GM13977 (cell line): ENCODE measurements around the gene LRRC25.

Experiments
- DNase-seq: peaks from one replicate; pipeline ENCODE4 v3.0.0; 2012; ENCODE audit warnings: low spot score
- CTCF ChIP-seq: IDR thresholded peaks from 2 replicates; pipeline ENCODE4 v1.5.1; 2012; ENCODE audit warnings: mild to moderate bottlenecking, control low read depth; ENCODE audit not compliant: insufficient read depth; ENCODE audit errors: extremely low read depth, missing control alignments
- in situ Hi-C: fragments of 300-500 bp; cut with MboI; formaldehyde crosslinking; loops from one replicate; pipeline ENCODE4 v1.12.0; 2022; ENCODE audit warnings: low sequenced_read_pairs, low pct_unique_long_range_greater_than_20kb, mixed read lengths, inconsistent platforms; ENCODE audit not compliant: unreplicated experiment

Gene LRRC25

GRCh38 chr19:18443406-18443805 is 46.0 kb upstream of the LRRC25 start:
- no peak for DNase-seq
- TF ChIP-seq CTCF, result no peak
- in situ Hi-C loops, result no loop called here

- in situ Hi-C loops, result no loop called here
- DNase-seq, result no peak
- TF ChIP-seq CTCF, result no peak
Observed at GRCh38 chr19:18442941-18443340, 45.5 kb upstream of the LRRC25 start.

- no peak for DNase-seq
- no peak for TF ChIP-seq CTCF
- in situ Hi-C loops, result no loop called here
Observed at GRCh38 chr19:18441804-18442788, 44.7 kb upstream of the LRRC25 start.

- no peak for TF ChIP-seq CTCF
- in situ Hi-C loops, result no loop called here
- DNase-seq, result no peak
Observed at GRCh38 chr19:18440936-18441803, 43.7 kb upstream of the LRRC25 start.

GRCh38 chr19:18440415-18440877 is 43.0 kb upstream of the LRRC25 start:
- in situ Hi-C loops, result no loop called here
- peak; percentile 56 for TF ChIP-seq CTCF
- DNase-seq, result no peak

GRCh38 chr19:18439910-18440237 is 42.5 kb upstream of the LRRC25 start:
- no peak for TF ChIP-seq CTCF
- in situ Hi-C loops, result no loop called here
- no peak for DNase-seq
